H9 (cell line): Measurements from ENCODE around the gene KCNN2. TPM values are rescaled to one million over a fixed set of nuclear protein-coding genes. Genes with fewer than 3 reads are reported as not detected.

Experiments used
- DNase-seq: peaks from one replicate; pipeline ENCODE4 v3.0.0-alpha.2; 2017
- H2AFZ ChIP-seq: one replicate; pipeline ENCODE4 v1.6.1; 2013; ENCODE audit warnings: mild to moderate bottlenecking, low read length, control low read depth, moderate library complexity
- H2AK5ac ChIP-seq: 2 replicates; pipeline ENCODE4 v1.6.1; 2013; ENCODE audit warnings: low read length, control low read depth, mixed read lengths; ENCODE audit not compliant: insufficient read length
- H2BK120ac ChIP-seq: one replicate; pipeline ENCODE4 v1.6.1; 2013; ENCODE audit warnings: low read depth, mild to moderate bottlenecking, low read length, control low read depth, inconsistent platforms; ENCODE audit not compliant: poor library complexity, severe bottlenecking
- H2BK12ac ChIP-seq: 2 replicates; pipeline ENCODE4 v1.6.1; 2013; ENCODE audit warnings: low read length, control low read depth, mixed read lengths, low read depth; ENCODE audit not compliant: insufficient read length
- H2BK15ac ChIP-seq: 2 replicates; pipeline ENCODE4 v1.6.1; 2013; ENCODE audit warnings: low read depth, low read length, control low read depth
- H2BK20ac ChIP-seq: one replicate; pipeline ENCODE4 v1.6.1; 2013; ENCODE audit warnings: low read depth, mild to moderate bottlenecking, low read length, control low read depth, inconsistent platforms; ENCODE audit not compliant: poor library complexity, severe bottlenecking
- H2BK5ac ChIP-seq: 2 replicates; pipeline ENCODE4 v1.6.1; 2013; ENCODE audit warnings: low read length, control low read depth, mixed read lengths; ENCODE audit not compliant: insufficient read length
- H3K14ac ChIP-seq: 2 replicates; pipeline ENCODE4 v1.6.1; 2013; ENCODE audit warnings: low read length, control low read depth; ENCODE audit not compliant: insufficient read depth
- H3K18ac ChIP-seq: 2 replicates; pipeline ENCODE4 v1.6.1; 2013; ENCODE audit warnings: low read depth, mild to moderate bottlenecking, mixed read lengths, low read length, control low read depth; ENCODE audit not compliant: insufficient read length
- H3K23ac ChIP-seq: 2 replicates; pipeline ENCODE4 v1.6.1; 2013; ENCODE audit warnings: low read length, control low read depth, mixed read lengths, low read depth; ENCODE audit not compliant: insufficient read length
- H3K23me2 ChIP-seq: 2 replicates; pipeline ENCODE4 v1.6.1; 2013; ENCODE audit warnings: low read depth, mild to moderate bottlenecking, mixed read lengths, low read length, control low read depth; ENCODE audit not compliant: insufficient read length, poor library complexity, severe bottlenecking
- H3K27ac ChIP-seq: 2 replicates; pipeline ENCODE4 v1.5.1; 2013; ENCODE audit warnings: low read length, control low read depth, mixed read lengths, low read depth; ENCODE audit not compliant: insufficient read length
- H3K27me3 ChIP-seq: 2 replicates; pipeline ENCODE4 v1.6.1; 2013; ENCODE audit warnings: low read length, control low read depth, inconsistent platforms; ENCODE audit not compliant: insufficient read depth
- H3K4ac ChIP-seq: 2 replicates; pipeline ENCODE4 v1.6.1; 2013; ENCODE audit warnings: low read depth, mild to moderate bottlenecking, control low read depth, inconsistent platforms, low read length, moderate library complexity
- H3K4me1 ChIP-seq: 2 replicates; pipeline ENCODE4 v1.6.1; 2013; ENCODE audit warnings: low read length, control low read depth, inconsistent platforms; ENCODE audit not compliant: insufficient read depth
- H3K4me2 ChIP-seq: 2 replicates; pipeline ENCODE4 v1.6.1; 2013; ENCODE audit warnings: low read length, control low read depth, mixed read lengths; ENCODE audit not compliant: insufficient read length, insufficient read depth
- H3K56ac ChIP-seq: 2 replicates; pipeline ENCODE4 v1.6.1; 2013; ENCODE audit warnings: low read depth, mild to moderate bottlenecking, mixed read lengths, low read length, control low read depth; ENCODE audit not compliant: insufficient read length
- H3K79me1 ChIP-seq: 2 replicates; pipeline ENCODE4 v1.6.1; 2013; ENCODE audit warnings: low read depth, mild to moderate bottlenecking, moderate library complexity, low read length, control low read depth, inconsistent platforms; ENCODE audit not compliant: insufficient read depth, poor library complexity, severe bottlenecking
- H3K79me2 ChIP-seq: 2 replicates; pipeline ENCODE4 v1.6.1; 2013; ENCODE audit warnings: low read length, control low read depth, inconsistent platforms; ENCODE audit not compliant: insufficient read depth
- H3K9ac ChIP-seq: 2 replicates; pipeline ENCODE4 v1.6.1; 2013; ENCODE audit warnings: low read length, control low read depth, mixed read lengths; ENCODE audit not compliant: insufficient read length; ENCODE audit errors: extremely low read depth
- H3K9me3 ChIP-seq: one replicate; pipeline ENCODE4 v1.6.1; 2013; ENCODE audit warnings: low read depth, low read length, inconsistent platforms; ENCODE audit not compliant: control insufficient read depth
- H3T11ph ChIP-seq: one replicate; pipeline ENCODE4 v1.6.1; 2013; ENCODE audit warnings: mild to moderate bottlenecking, low read length, control low read depth, inconsistent platforms
- H4K20me1 ChIP-seq: one replicate; pipeline ENCODE4 v1.6.1; 2013; ENCODE audit not compliant: control insufficient read depth, insufficient read length, insufficient read depth
- H4K5ac ChIP-seq: 2 replicates; pipeline ENCODE4 v1.6.1; 2013; ENCODE audit warnings: low read depth, mild to moderate bottlenecking, mixed read lengths, low read length, control low read depth; ENCODE audit not compliant: insufficient read length
- H4K8ac ChIP-seq: replicated peaks from 2 replicates; pipeline ENCODE4 v1.6.1; 2013; ENCODE audit warnings: low read length, control low read depth, mixed read lengths, low read depth; ENCODE audit not compliant: insufficient read length
- H4K91ac ChIP-seq: 2 replicates; pipeline ENCODE4 v1.6.1; 2013; ENCODE audit warnings: low read depth, mild to moderate bottlenecking, moderate library complexity, mixed read lengths, low read length, control low read depth; ENCODE audit not compliant: insufficient read length
- H3K27ac Mint-ChIP-seq, 3 experiments: 2 replicates in 2 of 3; 3 replicates in 1 of 3; pipeline ENCODE4 v1.8.0; 2020 to 2021; ENCODE audit warnings: mixed read lengths in 3 of 3, mild to moderate bottlenecking in 1 of 3, moderate library complexity in 1 of 3
- H3K27me3 Mint-ChIP-seq: 2 replicates; pipeline ENCODE4 v1.8.0; 2021; ENCODE audit warnings: low read depth, mild to moderate bottlenecking, moderate library complexity, mixed read lengths
- H3K36me3 Mint-ChIP-seq, 3 experiments: 2 replicates in 2 of 3; 3 replicates in 1 of 3; pipeline ENCODE4 v1.8.0; 2020 to 2021; ENCODE audit warnings: low read depth in 3 of 3, mixed read lengths in 3 of 3; ENCODE audit not compliant: insufficient read depth in 1 of 3
- H3K4me1 Mint-ChIP-seq, 2 experiments: 2 replicates each; pipeline ENCODE4 v1.8.0; 2020; ENCODE audit warnings: mixed read lengths in 2 of 2
- H3K4me3 Mint-ChIP-seq, 2 experiments: 2 replicates in 1 of 2; 3 replicates in 1 of 2; pipeline ENCODE4 v1.8.0; 2020 to 2021; ENCODE audit warnings: mild to moderate bottlenecking in 2 of 2, mixed read lengths in 2 of 2, moderate library complexity in 1 of 2
- H3K9me3 Mint-ChIP-seq, 2 experiments: 2 replicates in 1 of 2; 3 replicates in 1 of 2; pipeline ENCODE4 v1.8.0; 2020; ENCODE audit warnings: mild to moderate bottlenecking in 2 of 2, mixed read lengths in 2 of 2, moderate library complexity in 1 of 2
- CTCF ChIP-seq: fragments of 200-600 bp; sonication (generic); conservative IDR thresholded peaks from 3 replicates; pipeline ENCODE4 v1.8.0; 2021; ENCODE audit warnings: antibody characterized with exemption, mild to moderate bottlenecking
- WGBS: extraction: QIAGEN DNeasy Blood & Tissue Kit; methylation state at CpG from one replicate; pipeline ENCODE4 v1.1.7; 2013; ENCODE audit warnings: missing lambda C conversion rate, low lambda C conversion rate, mixed read lengths; ENCODE audit not compliant: insufficient read length; ENCODE audit errors: extremely low coverage; 5-methylcytosine and 5-hydroxymethylcytosine counted together
- total RNA-seq: library from RNA; stranded (reverse); gene quantifications from 2 replicates; pipeline ENCODE4 v1.2.1, GENCODE V29; 2021

KCNN2 gene
- total RNA-seq, 1 experiment from 2014 or later: 21.0 TPM

GRCh38 chr5:114387433-114387832, 25.6 kb downstream of the KCNN2 start:
- Mint-ChIP-seq H3K27ac (peak overlapping the region; percentile 42 to 80 (median 77); a peak in 2 of 7 replicates), H3K4me1 (peaks cover 51 to 63% of the 10 kb centered on the region in 2 experiments), H3K36me3 (peaks cover 0 to 6% (median 0%) of the 10 kb centered on the region in 3 experiments; a peak in 1 of 7 replicates), H3K4me3 (no peak overlapping the region), H3K27me3 (no peaks in the 10 kb centered on the region), H3K9me3 (no peaks in the 10 kb centered on the region)
- no peak overlapping the region for H4K91ac ChIP-seq
- no peak overlapping the region for H3K4me2 ChIP-seq
- no peak overlapping the region for H3K4ac ChIP-seq
- H3K56ac ChIP-seq: no peak overlapping the region
- no peak for TF ChIP-seq CTCF
- no peak overlapping the region for H3K9ac ChIP-seq
- H2BK12ac ChIP-seq: no peak overlapping the region
- no peaks in the 10 kb centered on the region for H3K23me2 ChIP-seq
- no peaks in the 10 kb centered on the region for H3K9me3 ChIP-seq
- H2BK5ac ChIP-seq: no peak overlapping the region
- no peak overlapping the region for H2AFZ ChIP-seq
- peaks cover 3% of the 10 kb centered on the region for H3K79me1 ChIP-seq
- no peak overlapping the region for H3K27ac ChIP-seq
- H2AK5ac ChIP-seq: no peak overlapping the region
- peaks cover 3% of the 10 kb centered on the region; the same call in 1 of the 2 replicates for H3K4me1 ChIP-seq
- H4K20me1 ChIP-seq: no peaks in the 10 kb centered on the region
- no peaks in the 10 kb centered on the region for H3K27me3 ChIP-seq
- no peak overlapping the region for H2BK20ac ChIP-seq
- H4K8ac ChIP-seq: no peak overlapping the region
- H3K14ac ChIP-seq: no peak overlapping the region
- H3K23ac ChIP-seq: no peak overlapping the region
- peaks cover 3% of the 10 kb centered on the region; the same call in 1 of the 2 replicates for H3K79me2 ChIP-seq
- no peak overlapping the region for H3T11ph ChIP-seq
- H3K18ac ChIP-seq: no peak overlapping the region
- no peak overlapping the region for H4K5ac ChIP-seq
- no peak overlapping the region for H2BK15ac ChIP-seq
- H2BK120ac ChIP-seq: no peak overlapping the region
- DNase-seq: no peak
- no CpG with 5 or more reads among the region's 1 CpG for WGBS
